Erythroblast (primary cell): ENCODE data around the gene RIMBP2.

Experiments used
- GATA1 ChIP-seq: IDR thresholded peaks from 2 replicates; pipeline ENCODE4 v1.6.1; 2011; ENCODE audit warnings: low read depth, mild to moderate bottlenecking, control low read depth, low read length, moderate library complexity
- POLR2A ChIP-seq: IDR thresholded peaks from 2 replicates; pipeline ENCODE4 v1.6.1; 2011; ENCODE audit warnings: mild to moderate bottlenecking, low read length

DNA sequence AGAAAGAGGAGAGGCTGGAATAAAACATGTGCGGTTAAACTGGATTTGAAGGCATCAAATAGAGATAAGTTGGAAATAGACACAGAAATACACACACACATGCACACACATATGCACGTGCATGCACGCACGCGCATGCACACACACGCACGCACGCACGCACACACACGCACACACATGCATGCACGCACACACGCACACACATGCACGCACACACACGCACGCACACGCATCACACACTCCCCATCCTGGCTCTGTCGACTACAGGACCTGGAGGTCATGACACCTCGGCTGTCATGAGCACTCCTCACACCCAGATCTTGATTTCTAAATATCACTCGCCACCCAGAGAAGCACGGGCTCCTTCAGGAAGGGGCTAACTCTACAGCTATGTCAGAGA lies 51.8 kb downstream of the RIMBP2 start:
- TF ChIP-seq POLR2A (no peak), GATA1 (no peak)
